SU-DHL-6 (cell line): ENCODE data around the gene ABL2.

ENCODE experiments used
- EZH2phosphoT487 ChIP-seq: fragments of 200-600 bp; sonication (generic), shearing (Covaris generic); conservative IDR thresholded peaks from 2 replicates; pipeline ENCODE4 v1.6.1; 2018; ENCODE audit warnings: mild to moderate bottlenecking, antibody characterized with exemption, low read length, moderate library complexity, mixed read lengths
- TF ChIP-seq, protein P1 (sequence below): fragments of 200-600 bp; sonication (generic); IDR thresholded peaks from one replicate; pipeline ENCODE4 v1.5.1; 2017; ENCODE audit warnings: antibody characterized with exemption, mild to moderate bottlenecking, low read length, moderate library complexity; ENCODE audit not compliant: insufficient read depth, poor library complexity, severe bottlenecking

DNA sequence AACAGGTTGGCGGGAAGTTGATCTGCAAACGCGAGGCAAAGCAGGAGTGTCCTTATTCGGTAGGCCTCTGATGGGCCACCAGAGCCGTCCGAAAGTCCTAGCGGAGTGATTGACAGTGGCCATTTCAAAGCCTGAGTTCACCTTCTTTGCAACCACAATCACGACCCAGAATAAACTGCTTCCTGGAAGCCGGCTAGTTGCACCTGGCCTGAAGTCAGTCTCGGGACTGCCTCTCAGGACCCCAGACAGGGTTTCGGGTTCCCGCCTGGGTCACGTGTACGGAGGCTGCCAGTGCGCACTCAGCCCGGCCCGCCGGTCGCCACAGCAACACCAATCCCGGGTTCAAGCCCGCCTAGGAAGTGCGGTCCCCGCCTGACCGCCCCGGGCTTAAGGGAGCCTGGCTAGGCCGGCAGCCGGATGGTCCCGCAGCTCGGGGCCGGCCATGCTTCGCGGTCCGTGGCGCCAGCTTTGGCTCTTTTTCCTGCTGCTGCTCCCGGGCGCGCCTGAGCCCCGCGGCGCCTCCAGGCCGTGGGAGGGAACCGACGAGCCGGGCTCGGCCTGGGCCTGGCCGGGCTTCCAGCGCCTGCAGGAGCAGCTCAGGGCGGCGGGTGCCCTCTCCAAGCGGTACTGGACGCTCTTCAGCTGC is 147.7 kb downstream of the ABL2 start, which contains the start of gene TOR3A:
- TF ChIP-seq, protein P1, sequence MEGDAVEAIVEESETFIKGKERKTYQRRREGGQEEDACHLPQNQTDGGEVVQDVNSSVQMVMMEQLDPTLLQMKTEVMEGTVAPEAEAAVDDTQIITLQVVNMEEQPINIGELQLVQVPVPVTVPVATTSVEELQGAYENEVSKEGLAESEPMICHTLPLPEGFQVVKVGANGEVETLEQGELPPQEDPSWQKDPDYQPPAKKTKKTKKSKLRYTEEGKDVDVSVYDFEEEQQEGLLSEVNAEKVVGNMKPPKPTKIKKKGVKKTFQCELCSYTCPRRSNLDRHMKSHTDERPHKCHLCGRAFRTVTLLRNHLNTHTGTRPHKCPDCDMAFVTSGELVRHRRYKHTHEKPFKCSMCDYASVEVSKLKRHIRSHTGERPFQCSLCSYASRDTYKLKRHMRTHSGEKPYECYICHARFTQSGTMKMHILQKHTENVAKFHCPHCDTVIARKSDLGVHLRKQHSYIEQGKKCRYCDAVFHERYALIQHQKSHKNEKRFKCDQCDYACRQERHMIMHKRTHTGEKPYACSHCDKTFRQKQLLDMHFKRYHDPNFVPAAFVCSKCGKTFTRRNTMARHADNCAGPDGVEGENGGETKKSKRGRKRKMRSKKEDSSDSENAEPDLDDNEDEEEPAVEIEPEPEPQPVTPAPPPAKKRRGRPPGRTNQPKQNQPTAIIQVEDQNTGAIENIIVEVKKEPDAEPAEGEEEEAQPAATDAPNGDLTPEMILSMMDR, result no peak
- no peak for TF ChIP-seq EZH2phosphoT487
